ENCODE measurements around the gene CDKN1B.

CDKN1B gene

DNA sequence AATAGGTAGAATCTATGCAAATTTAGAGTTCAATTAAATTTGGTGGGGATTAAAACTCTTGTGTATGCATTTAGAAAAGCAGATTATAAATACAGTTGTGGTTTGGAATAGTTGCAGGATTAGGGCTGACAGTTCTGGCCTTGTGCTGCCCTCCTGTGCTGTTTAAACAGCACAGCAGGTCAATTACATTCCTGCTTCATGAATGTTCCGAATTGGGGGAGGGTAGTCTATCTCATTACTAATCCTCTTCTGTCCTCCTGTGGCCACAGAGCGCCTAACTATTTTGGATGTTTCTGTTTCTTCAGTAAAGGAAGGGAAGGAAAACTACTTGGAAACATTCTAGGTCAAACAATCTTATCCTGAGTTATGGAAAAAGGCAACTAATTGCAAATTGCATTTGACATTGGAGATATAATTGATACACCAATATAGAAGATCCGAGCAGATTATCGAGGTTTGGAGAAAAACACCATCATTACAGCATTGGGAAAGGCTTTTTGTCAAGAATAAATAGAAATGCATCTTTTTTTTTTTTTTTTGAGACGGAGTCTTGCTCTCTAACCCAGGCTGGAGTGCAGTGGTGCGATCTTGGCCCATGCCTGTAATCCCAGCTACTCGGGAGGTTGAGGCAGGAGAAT lies 12.5 kb upstream of the CDKN1B start:
- DNase-seq = peak; percentile 98

DNA sequence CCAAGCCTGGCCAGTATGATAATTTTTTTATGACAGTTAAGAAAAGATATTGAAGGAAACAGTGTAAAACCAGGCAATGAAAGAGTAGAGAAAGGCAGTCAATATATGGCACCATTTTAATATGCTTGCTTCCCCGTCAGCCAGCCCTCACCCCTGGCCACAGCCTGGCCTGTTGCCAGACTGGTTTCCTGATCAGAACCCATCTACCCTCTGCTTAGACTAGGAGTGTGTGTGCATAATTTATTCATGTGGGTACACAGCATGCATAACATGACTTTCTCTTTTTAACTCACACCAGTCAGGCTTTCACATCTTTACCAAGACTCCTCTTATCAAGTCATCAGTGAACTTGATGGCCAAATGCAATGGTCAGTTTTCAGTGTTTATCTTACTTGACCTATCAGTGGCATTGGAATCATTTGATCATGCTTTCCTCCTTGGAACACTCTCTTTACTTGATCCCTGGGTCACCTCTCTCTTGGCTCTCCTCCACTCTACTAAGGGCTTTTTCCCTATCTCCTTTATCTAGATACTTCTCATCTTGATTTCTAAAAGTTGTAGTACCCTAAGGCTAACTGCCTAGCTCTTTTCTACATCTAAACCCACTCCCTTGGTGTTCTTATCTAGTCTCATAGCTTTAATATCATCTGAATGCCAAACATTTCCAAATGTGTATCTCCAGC lies 11.2 kb upstream of the CDKN1B start:
- DNase-seq = no peak

DNA sequence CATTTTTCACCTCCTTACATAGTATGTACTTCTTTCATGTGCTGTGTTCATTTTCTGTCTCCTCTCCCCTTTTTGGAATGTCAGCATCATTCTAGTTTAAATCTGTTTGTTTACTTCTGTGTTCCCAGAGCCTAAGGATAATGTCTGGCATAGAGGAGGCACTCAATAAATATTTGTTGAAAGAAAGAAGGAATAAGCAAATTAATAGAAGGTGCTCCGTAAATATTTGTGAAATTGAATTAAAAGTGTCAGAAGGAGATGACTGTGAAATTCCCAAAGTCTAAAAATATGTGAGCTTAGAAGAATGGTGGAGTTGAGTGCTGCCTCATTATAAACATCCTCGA lies 3.3 kb upstream of the CDKN1B start:
- no peak for DNase-seq

DNA sequence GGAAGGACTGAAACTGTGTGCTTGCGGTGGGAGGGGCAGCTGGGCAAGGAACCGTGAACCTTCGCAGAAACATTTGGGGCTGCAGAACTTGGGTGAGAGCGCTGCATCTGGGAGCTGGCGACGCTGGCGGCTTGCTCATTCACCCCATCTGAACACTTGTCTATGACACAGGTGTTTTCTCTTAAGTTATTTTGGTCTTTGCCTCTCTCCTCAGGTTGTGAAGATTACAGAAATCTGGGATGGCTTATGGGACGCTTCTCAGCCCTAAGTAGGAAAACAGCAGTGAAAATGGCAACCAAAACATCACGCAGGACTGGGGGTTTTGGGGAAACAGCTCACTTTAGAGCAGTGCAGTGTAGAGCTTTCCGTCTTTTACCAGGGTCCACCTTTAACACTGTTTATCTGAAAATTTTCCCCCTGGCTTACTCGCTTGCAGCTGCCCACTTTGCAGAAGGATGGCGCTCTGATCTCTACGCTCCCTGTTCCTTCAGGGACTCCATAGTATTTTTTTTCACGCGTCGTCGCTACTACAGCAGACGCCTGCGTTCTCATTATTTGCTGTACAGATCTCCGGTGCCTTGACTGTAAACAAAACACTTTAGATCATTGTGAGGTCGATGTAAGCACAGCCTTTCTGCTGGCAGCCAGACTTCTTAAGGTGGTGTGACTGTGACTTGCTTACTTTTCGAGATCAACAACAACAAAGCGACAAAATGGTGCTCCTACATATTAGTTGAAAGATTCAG lies 2.7 kb upstream of the CDKN1B start:
- peak; percentile 12 for DNase-seq

DNA sequence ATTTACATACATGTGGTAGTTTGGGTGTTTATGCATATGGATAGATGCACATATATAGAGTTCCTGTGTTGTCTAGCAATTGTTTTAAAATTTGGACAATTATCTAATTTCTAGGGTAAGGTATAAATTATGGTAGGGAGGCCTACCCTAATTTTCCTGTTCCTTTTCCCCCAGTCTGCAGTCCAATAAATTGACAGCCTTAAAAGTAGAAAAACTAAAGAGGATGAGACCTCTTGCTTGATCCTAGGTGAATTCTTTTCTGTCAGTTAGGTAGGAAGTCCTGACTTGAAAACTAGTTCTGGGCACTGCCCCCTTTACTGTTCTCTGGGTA lies 2.1 kb upstream of the CDKN1B start:
- no peak for DNase-seq

DNA sequence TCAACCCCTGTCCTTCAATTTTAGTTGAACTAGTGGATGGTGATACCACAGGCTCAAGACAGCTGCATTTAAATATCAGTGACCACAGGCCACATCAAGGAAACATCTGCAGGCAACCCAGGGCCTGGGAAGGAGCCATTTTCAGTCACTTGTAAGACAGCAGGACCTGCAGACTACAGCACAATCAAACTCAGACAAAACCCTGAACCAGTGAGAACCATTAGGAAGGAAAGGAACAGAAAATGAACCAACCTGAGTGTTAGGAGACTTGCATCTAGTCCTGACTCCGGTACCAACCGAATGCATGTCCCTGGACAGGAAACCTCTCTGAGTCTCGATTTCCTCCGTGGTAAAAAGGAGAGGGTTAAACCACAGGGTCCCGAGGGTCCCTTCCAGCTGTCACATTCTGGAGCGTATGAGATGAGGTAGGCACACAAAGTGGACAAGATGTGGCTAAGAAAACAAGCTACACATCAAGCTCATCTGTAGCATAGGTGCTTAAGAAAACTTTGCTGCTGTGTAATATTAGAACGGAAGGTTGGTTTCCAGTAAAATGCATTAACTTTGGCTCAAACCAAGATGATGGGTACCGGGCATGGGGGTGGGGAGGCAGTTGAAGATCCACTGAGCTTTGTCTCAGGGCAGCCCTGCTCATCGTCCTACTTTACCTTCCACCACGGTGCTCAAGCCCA lies 1.6 kb upstream of the CDKN1B start:
- no peak for DNase-seq

DNA sequence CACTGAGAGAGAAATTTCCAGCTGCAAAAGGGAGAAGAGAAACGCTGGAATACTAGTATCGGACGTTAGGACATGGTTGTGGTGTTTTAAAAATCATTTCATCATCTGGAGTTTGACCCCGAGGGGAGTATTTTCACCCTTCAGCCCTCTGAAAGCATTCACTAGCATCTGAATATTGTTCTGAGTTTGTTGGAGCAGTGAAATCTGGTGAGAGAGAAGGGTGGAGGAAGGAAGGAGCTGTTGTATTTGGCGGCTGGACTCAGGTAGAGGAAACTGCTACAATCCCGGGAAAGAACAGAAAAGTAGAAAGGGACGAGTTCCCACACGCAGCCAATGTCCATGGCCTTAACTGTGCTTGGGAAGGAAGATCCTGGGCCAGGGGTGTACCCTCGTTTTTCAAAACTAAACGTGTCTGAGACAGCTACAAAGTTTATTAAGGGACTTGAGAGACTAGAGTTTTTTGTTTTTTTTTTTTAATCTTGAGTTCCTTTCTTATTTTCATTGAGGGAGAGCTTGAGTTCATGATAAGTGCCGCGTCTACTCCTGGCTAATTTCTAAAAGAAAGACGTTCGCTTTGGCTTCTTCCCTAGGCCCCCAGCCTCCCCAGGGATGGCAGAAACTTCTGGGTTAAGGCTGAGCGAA lies 896 bp upstream of the CDKN1B start:
- no peak for DNase-seq

DNA sequence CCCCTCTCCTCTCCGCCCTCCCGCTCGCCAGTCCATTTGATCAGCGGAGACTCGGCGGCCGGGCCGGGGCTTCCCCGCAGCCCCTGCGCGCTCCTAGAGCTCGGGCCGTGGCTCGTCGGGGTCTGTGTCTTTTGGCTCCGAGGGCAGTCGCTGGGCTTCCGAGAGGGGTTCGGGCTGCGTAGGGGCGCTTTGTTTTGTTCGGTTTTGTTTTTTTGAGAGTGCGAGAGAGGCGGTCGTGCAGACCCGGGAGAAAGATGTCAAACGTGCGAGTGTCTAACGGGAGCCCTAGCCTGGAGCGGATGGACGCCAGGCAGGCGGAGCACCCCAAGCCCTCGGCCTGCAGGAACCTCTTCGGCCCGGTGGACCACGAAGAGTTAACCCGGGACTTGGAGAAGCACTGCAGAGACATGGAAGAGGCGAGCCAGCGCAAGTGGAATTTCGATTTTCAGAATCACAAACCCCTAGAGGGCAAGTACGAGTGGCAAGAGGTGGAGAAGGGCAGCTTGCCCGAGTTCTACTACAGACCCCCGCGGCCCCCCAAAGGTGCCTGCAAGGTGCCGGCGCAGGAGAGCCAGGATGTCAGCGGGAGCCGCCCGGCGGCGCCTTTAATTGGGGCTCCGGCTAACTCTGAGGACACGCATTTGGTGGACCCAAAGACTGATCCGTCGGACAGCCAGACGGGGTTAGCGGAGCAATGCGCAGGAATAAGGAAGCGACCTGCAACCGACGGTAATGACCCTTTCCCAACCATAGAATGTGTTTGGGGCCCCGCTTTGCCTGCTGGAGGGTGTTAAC lies 615 bp downstream of the CDKN1B start:
- peak; percentile 67 for DNase-seq

DNA sequence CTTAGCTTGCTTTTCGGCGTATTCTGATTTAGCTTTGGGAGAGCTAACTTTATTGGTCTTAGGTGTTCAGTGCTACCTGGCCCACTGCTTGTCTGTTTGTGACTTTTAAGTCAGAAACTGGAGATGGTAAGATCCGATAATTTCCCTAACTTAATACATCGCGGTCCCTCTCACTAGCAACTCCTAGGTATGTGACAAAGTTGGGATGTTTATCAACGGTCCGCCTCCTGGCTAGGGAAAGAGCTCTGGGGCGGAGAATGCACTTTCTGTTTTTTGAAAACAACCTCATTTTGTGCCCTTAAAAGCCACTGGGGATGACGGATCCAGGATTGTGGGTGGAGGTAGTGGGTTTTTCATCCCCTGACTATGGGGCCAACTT lies 1.2 kb downstream of the CDKN1B start:
- DNase-seq = no peak

DNA sequence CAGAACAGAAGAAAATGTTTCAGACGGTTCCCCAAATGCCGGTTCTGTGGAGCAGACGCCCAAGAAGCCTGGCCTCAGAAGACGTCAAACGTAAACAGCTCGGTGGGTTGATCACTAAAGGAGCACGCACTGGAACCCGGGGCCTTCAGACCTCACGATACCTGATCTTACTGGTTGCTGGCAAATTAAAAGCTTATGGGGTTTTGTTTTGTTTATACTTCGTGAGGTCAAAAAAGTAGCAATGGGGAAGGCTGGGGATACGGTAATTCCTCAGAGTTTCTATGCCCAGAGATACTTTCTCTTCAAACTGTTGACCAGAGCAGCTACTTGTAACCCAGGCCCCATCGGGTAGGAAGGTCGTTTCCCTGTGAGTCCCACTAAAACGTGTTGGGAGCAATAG lies 1.7 kb downstream of the CDKN1B start:
- peak; percentile 49 for DNase-seq

DNA sequence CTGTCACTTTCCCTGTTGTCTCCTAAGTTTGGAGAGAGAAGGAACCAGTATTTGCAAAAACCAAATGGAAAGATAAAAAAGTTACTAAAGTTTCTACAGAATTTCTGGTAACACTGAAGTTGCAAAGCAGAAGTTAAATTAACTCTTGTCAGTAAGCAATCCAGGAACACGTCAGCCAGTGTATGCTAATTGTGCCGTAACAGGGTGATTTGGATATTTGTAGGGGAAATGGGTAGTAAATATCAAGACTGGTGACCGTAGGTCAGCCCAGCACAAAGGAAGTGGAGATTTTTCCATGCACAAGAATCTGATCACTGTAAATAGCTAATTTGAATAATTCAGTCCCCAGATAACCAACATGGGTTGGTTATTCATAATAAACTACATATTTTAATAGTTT lies 2.3 kb downstream of the CDKN1B start:
- DNase-seq = no peak

DNA sequence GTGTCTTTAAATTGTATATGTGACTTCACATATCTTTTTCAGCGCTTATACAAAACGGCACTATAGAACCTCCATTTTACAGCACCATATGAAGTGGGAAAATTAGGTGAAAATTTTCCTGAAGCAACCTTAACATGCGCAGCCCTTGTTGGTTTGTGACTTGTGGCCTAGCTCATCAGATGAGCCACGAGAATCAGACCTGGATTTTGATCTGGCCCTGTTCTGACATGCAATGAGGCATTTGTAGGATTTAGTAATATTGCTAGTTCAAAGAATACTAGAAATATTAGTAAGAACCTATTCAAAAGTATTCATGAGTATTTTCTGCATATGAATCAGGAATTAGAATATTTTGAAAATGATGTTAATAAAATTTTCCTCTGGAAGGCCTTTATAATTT lies 2.9 kb downstream of the CDKN1B start:
- DNase-seq = no peak

DNA sequence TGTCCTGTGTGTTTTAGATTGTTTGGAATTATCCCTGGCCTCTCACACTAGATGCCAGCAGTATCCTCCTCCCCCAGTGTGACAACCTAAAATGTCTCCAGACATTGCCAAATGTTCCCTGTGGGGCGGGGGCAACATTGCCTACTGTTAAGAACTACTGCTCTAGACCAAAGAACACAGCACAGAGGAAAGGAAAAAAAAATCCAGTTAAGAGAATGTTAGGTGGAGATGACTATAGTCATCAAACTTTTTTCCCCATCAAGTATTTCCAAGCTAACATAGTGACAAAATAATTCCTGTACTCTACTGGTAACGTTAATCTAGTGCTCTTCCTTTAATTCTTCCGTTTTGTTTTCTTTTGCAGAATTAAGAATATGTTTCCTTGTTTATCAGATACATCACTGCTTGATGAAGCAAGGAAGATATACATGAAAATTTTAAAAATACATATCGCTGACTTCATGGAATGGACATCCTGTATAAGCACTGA lies 3.5 kb downstream of the CDKN1B start:
- no peak for DNase-seq

DNA sequence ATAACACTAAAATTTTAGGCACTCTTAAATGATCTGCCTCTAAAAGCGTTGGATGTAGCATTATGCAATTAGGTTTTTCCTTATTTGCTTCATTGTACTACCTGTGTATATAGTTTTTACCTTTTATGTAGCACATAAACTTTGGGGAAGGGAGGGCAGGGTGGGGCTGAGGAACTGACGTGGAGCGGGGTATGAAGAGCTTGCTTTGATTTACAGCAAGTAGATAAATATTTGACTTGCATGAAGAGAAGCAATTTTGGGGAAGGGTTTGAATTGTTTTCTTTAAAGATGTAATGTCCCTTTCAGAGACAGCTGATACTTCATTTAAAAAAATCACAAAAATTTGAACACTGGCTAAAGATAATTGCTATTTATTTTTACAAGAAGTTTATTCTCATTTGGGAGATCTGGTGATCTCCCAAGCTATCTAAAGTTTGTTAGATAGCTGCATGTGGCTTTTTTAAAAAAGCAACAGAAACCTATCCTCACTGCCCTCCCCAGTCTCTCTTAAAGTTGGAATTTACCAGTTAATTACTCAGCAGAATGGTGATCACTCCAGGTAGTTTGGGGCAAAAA lies 4.1 kb downstream of the CDKN1B start:
- no peak for DNase-seq

DNA sequence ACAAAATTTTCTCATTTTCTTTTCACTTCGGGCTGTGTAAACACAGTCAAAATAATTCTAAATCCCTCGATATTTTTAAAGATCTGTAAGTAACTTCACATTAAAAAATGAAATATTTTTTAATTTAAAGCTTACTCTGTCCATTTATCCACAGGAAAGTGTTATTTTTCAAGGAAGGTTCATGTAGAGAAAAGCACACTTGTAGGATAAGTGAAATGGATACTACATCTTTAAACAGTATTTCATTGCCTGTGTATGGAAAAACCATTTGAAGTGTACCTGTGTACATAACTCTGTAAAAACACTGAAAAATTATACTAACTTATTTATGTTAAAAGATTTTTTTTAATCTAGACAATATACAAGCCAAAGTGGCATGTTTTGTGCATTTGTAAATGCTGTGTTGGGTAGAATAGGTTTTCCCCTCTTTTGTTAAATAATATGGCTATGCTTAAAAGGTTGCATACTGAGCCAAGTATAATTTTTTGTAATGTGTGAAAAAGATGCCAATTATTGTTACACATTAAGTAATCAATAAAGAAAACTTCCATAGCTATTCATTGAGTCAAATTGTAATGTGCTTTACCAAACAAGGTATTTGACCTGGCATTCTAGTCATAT lies 4.8 kb downstream of the CDKN1B start:
- DNase-seq = no peak

DNA sequence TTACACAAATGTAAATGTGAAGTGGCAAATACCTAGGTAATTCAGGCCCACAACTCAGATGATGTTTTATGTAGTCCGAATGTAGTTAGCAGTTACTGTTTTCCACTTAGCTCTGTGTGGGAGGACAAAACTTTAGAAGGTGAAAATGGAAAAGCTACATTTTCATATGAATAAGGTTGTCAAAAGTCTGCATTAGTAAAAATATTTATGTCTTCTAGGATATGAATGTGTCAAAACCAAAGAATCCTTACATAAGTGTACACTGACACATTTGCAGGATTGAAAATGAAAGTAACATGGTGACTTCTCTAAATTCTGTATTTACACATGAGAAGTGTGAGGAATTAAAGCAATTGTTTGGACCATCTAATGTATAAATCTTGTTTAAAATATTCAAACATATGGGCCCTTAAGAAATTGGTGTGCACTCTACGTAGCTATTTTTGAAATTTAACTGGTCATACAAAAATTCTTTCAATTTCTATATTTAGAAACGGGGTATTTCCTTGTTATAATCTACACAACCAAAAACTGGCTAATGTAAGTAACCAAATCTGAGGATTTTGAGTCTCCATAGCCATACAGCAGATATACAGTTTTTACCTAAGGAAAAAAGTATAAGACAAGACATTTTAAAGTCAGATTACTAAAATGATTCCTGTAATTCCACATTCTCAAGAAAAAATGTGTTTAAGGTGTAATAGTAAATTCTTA lies 5.4 kb downstream of the CDKN1B start:
- DNase-seq = no peak

DNA sequence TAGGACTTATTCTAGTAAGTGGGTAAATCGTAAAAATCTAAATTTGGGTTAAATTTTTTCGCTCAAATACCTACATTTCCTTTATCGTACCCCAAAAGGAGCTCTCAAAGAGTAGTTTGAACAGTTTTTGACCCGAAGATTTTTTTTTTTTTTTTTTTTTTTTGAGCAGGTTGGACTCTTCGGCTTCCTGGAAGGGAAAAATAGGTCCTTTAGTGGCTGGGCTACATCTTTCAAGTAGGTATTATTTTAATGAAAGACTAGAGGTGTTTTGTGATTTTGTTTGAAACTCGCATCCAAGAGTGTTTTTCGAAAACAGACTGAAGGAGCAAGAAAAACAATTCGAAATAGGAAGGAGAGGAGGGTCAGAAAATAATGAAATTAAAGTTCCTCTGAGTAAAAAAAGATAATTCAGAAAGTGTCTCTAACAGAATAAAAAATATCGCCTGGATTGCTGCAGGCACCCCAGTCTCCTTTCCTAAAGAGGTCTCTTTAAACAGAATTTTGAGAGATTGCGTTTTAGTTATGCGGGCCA lies 6.0 kb downstream of the CDKN1B start:
- DNase-seq = no peak

DNA sequence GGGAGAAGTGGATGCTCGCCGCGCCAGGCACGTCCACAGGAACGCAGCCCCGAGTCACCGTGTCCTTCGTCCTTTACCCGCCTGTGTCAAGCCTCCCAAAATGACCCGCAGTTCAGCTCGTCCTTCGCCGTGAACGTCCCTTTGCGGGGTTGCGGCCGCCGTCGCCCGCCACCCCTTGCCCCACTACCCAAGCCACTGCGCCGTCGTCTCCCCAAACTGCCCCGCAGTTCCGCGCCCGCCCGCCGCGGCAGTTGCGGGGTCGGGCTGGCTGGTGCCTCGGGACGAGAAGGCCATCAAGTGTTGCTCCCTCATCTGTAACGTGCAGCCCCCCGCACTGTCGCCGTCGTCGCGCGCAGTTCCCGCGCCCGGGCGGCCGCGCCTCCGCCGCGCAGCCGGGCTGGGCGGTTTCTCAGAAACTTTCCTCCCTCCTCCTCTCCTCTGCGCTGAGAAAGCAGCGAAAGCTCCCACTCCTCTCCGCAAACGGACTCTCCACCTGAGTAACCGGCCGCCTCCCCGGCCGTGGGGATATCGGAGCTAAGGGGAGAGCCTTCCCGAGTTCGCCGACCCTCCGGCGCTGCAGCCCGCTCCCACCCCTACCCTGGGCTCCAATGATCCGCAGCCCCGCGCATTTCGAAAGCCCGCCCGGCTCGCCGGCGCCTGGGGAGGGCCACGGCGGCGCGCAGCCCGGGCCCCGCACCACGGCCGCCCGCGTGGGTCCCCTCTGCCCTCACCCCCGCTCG lies 6.7 kb downstream of the CDKN1B start:
- peak; percentile 57 for DNase-seq

DNA sequence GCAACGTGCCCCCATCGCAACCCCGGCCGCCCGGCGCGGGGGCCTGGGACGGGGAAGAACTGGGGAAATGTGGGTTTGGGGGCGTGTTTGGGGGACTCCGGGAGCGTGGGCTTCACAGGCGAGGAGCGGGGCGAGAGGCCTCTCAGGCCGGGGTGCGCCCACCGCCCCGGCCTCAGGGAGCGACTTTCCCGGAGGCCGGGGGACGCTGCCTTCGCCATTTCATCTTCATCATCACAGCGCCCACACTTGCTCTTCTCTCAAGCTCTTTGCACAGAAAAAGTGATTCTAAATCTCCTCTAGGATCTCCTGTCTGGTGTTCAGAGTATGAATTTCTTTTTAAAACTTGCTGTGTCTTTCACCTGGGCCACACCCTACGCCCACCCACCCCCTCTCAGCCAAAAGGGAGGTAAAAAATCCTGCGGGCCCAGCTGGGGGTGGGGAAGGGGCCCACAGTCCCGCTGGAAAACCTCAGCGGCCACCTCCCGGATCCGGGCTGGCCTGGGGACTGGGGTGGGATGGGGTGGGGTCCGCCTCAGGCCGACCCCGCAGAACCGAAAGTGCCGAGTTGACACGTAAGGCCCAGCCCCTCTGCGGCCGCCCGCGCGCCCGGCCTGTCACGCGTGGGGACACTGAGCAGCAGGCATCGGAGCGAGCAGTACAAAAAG lies 7.4 kb downstream of the CDKN1B start:
- peak; percentile 65 for DNase-seq
